HG03571 (cell line): ENCODE measurements around the gene UNC79.
"Not testable (repeated sequence)": the region's sequence is repeated elsewhere in the genome, so short reads cannot be mapped to it uniquely, and the experiment has no call there.

ENCODE experiments used
- ATAC-seq: cut with Tn5 transposase; IDR thresholded peaks from one replicate; pipeline ENCODE4 v1.9.1; 2021; ENCODE audit not compliant: unreplicated experiment

UNC79 gene

GRCh38 chr14:93430315-93431035 lies at the start of gene UNC79:
Gene UNC79 (plus strand): TSS chr14:93430939. CDS start chr14:93431030, 91 bp downstream.
- ATAC-seq, result no peak

- no peak for ATAC-seq
Observed at GRCh38 chr14:93381644-93382043, 49.1 kb upstream of the UNC79 start.

GRCh38 chr14:93384256-93384655 lies 46.5 kb upstream of the UNC79 start:
- not testable (repeated sequence) for ATAC-seq

GRCh38 chr14:93395231-93395630 lies 35.5 kb upstream of the UNC79 start:
- ATAC-seq, result no peak

GRCh38 chr14:93396456-93396855 lies 34.3 kb upstream of the UNC79 start:
- ATAC-seq, result no peak

GRCh38 chr14:93398491-93398890 lies 32.2 kb upstream of the UNC79 start:
- ATAC-seq, result no peak

GRCh38 chr14:93402951-93403350 lies 27.8 kb upstream of the UNC79 start:
- no peak for ATAC-seq

GRCh38 chr14:93410021-93410420 lies 20.7 kb upstream of the UNC79 start:
- ATAC-seq, result no peak

GRCh38 chr14:93410893-93411292 lies 19.8 kb upstream of the UNC79 start:
- ATAC-seq, result no peak

GRCh38 chr14:93425136-93425535 lies 5.6 kb upstream of the UNC79 start:
- ATAC-seq, result not testable (repeated sequence)

- ATAC-seq, result no peak
Observed at GRCh38 chr14:93426750-93427149, 4.0 kb upstream of the UNC79 start.

GRCh38 chr14:93431036-93431670 lies 414 bp downstream of the UNC79 start:
- no peak for ATAC-seq

- ATAC-seq, result no peak
Observed at GRCh38 chr14:93454224-93454623, 23.5 kb downstream of the UNC79 start.

- no peak for ATAC-seq
Observed at GRCh38 chr14:93456356-93456755, 25.6 kb downstream of the UNC79 start.

- ATAC-seq, result no peak
Observed at GRCh38 chr14:93458234-93458633, 27.5 kb downstream of the UNC79 start.

- ATAC-seq, result no peak
Observed at GRCh38 chr14:93462479-93462878, 31.7 kb downstream of the UNC79 start.

- no peak for ATAC-seq
Observed at GRCh38 chr14:93464271-93464670, 33.5 kb downstream of the UNC79 start.

- no peak for ATAC-seq
Observed at GRCh38 chr14:93475471-93475870, 44.7 kb downstream of the UNC79 start.

GRCh38 chr14:93476305-93476704 lies 45.6 kb downstream of the UNC79 start:
- ATAC-seq, result no peak

GRCh38 chr14:93479074-93479473 lies 48.3 kb downstream of the UNC79 start:
- not testable (repeated sequence) for ATAC-seq

GRCh38 chr14:93480867-93481266 lies 50.1 kb downstream of the UNC79 start:
- ATAC-seq, result no peak

GRCh38 chr14:93481758-93482157 lies 51.0 kb downstream of the UNC79 start:
- no peak for ATAC-seq

GRCh38 chr14:93490001-93490400 lies 59.3 kb downstream of the UNC79 start:
- no peak for ATAC-seq
